ENCODE measurements around the gene KLRC2. TPM values are rescaled to one million over a fixed set of nuclear protein-coding genes. Genes with fewer than 3 reads are reported as not detected.
"Not testable (repeated sequence)": the region's sequence is repeated elsewhere in the genome, so short reads cannot be mapped to it uniquely, and the experiment has no call there.

The KLRC2 gene
- total and polyA plus RNA-seq, 8 donors = 0.10 to 10.4 (median 2.0) TPM; not detected in 4

- no peak for DNase-seq
- intact Hi-C loops (cut with DNase I; ENCODE audit: low total_unique reads) = no loop called here
- no peaks in the 10 kb centered on the region for H3K36me3 ChIP-seq
- no peaks in the 10 kb centered on the region for H3K4me1 ChIP-seq
- no peaks in the 10 kb centered on the region for H3K27me3 ChIP-seq
- WGBS, 5 donors = 45 to 55% (median 50%) methylated on average over 2 of the region's 2 CpGs
- H3K27ac ChIP-seq = no peak within 1 kb of the TSS
- H3K4me3 ChIP-seq = no peak within 1 kb of the TSS
- TF ChIP-seq EP300 (IDR thresholded peaks at IDR 0.05) (no peak), POLR2AphosphoS5 (IDR thresholded peaks at IDR 0.05) (no peak), CTCF (IDR thresholded peaks at IDR 0.05) (no peak), POLR2A (IDR thresholded peaks at IDR 0.05) (no peak)
- peaks cover 0 to 26% (median 17%) of the 10 kb centered on the region in 4 donors for H3K9me3 ChIP-seq
Observed at GRCh38 chr12:10453156-10453555, 17.3 kb upstream of the KLRC2 start, which contains the start of gene KLRC1. TSS of gene KLRC1 (minus strand) at chr12:10453377. CDS start at chr12:10451156, 2,221 bp downstream.

- DNase-seq = no peak
Observed at GRCh38 chr12:10448236-10448635, 12.4 kb upstream of the KLRC2 start.

GRCh38 chr12:10446052-10446451 lies 10.2 kb upstream of the KLRC2 start:
- H3K27ac ChIP-seq; intact Hi-C loops (cut with DNase I; ENCODE audit: low total_unique reads); H3K4me3 ChIP-seq; DNase-seq; H3K27me3 ChIP-seq; H3K36me3 ChIP-seq; H3K9me3 ChIP-seq; H3K4me1 ChIP-seq: not testable (repeated sequence)
- 65 to 79% (median 67%) methylated on average over 5 of the region's 5 CpGs for WGBS, 5 donors

More at GRCh38 chr12:10448236-10448635, 12.4 kb upstream of the KLRC2 start:
- 84 to 94% (median 92%) methylated on average over 4 of the region's 4 CpGs for WGBS, 5 donors
- H3K36me3 ChIP-seq = no peaks in the 10 kb centered on the region
- no peak overlapping the region for H3K4me3 ChIP-seq
- H3K27ac ChIP-seq = no peak overlapping the region
- no peaks in the 10 kb centered on the region for H3K4me1 ChIP-seq
- no peaks in the 10 kb centered on the region for H3K9me3 ChIP-seq
- intact Hi-C loops (cut with DNase I; ENCODE audit: low total_unique reads) = no loop called here
- TF ChIP-seq CTCF (IDR thresholded peaks at IDR 0.05) (no peak), POLR2A (IDR thresholded peaks at IDR 0.05) (no peak), POLR2AphosphoS5 (IDR thresholded peaks at IDR 0.05) (no peak), EP300 (IDR thresholded peaks at IDR 0.05) (no peak)
- H3K27me3 ChIP-seq = no peaks in the 10 kb centered on the region

- DNase-seq; H3K27me3 ChIP-seq; H3K27ac ChIP-seq; H3K9me3 ChIP-seq; H3K4me3 ChIP-seq; H3K4me1 ChIP-seq; H3K36me3 ChIP-seq; intact Hi-C loops (cut with DNase I; ENCODE audit: low total_unique reads): not testable (repeated sequence)
- 85 to 95% (median 88%) methylated on average over 6 to 8 of the region's 8 CpGs for WGBS, 5 donors
Observed at GRCh38 chr12:10441144-10441543, 5.3 kb upstream of the KLRC2 start.

- 67 to 92% (median 71%) methylated on average over 1 to 2 of the region's 2 CpGs for WGBS, 5 donors
- H3K4me1 ChIP-seq; intact Hi-C loops (cut with DNase I; ENCODE audit: low total_unique reads): not testable (repeated sequence)
Observed at GRCh38 chr12:10439608-10440274, 3.9 kb upstream of the KLRC2 start.

GRCh38 chr12:10437601-10438000 lies 1.8 kb upstream of the KLRC2 start:
- DNase-seq; H3K27ac ChIP-seq; H3K9me3 ChIP-seq; H3K27me3 ChIP-seq; H3K36me3 ChIP-seq; intact Hi-C loops (cut with DNase I; ENCODE audit: low total_unique reads); H3K4me1 ChIP-seq; H3K4me3 ChIP-seq: not testable (repeated sequence)
- WGBS, 5 donors = 14 to 25% (median 17%) methylated on average over 1 of the region's 2 CpGs; no CpG with 5 or more reads in 2 of the 5 donors

More at GRCh38 chr12:10439608-10440274, 3.9 kb upstream of the KLRC2 start:
- H3K9me3 ChIP-seq, H3K4me3 ChIP-seq, H3K36me3 ChIP-seq, DNase-seq, H3K27me3 ChIP-seq, H3K27ac ChIP-seq: not testable (repeated sequence)

- H3K4me3 ChIP-seq; H3K4me1 ChIP-seq; DNase-seq; intact Hi-C loops (cut with DNase I; ENCODE audit: low total_unique reads); H3K27me3 ChIP-seq; H3K9me3 ChIP-seq; H3K27ac ChIP-seq; H3K36me3 ChIP-seq: not testable (repeated sequence)
- WGBS, 5 donors = 76 to 82% (median 82%) methylated on average over 4 of the region's 4 CpGs
Observed at GRCh38 chr12:10430623-10431022, 5.2 kb downstream of the KLRC2 start.

- 85 to 94% (median 88%) methylated on average over 6 to 8 of the region's 8 CpGs for WGBS, 5 donors
- intact Hi-C loops (cut with DNase I; ENCODE audit: low total_unique reads); H3K27me3 ChIP-seq; H3K4me3 ChIP-seq; H3K4me1 ChIP-seq; H3K36me3 ChIP-seq; H3K9me3 ChIP-seq; H3K27ac ChIP-seq; DNase-seq: not testable (repeated sequence)
Observed at GRCh38 chr12:10425938-10426337, 9.9 kb downstream of the KLRC2 start.

- H3K27me3 ChIP-seq; H3K4me1 ChIP-seq; H3K36me3 ChIP-seq; H3K9me3 ChIP-seq; DNase-seq; intact Hi-C loops (cut with DNase I; ENCODE audit: low total_unique reads); H3K27ac ChIP-seq; H3K4me3 ChIP-seq: not testable (repeated sequence)
- WGBS, 5 donors = 68 to 100% (median 83%) methylated on average over 1 of the region's 1 CpG; no CpG with 5 or more reads in 1 of the 5 donors
Observed at GRCh38 chr12:10424260-10424899, 11.4 kb downstream of the KLRC2 start.
